HepG2 (cell line): ENCODE results near the gene KRT7.

Experiments
- EZH2 ChIP-seq: conservative IDR thresholded peaks from 2 replicates; pipeline ENCODE4 v1.6.1; 2012; ENCODE audit warnings: mild to moderate bottlenecking, low read depth, low read length, moderate library complexity
- GABPB1 ChIP-seq: IDR thresholded peaks from 2 replicates; pipeline ENCODE4 v1.6.1; 2016; ENCODE audit warnings: mild to moderate bottlenecking, missing genetic modification reagents, moderate library complexity, missing compliant biosample characterization
- JUNB ChIP-seq: sonication (generic); formaldehyde crosslinking; IDR thresholded peaks from 2 replicates; pipeline ENCODE4 v1.8.0; 2022; ENCODE audit warnings: missing genetic modification reagents, mild to moderate bottlenecking, borderline replicate concordance
- KLF16 ChIP-seq, 2 experiments: sonication (generic) in 1 of 2; formaldehyde crosslinking in 1 of 2; IDR thresholded peaks; 2 replicates each; pipeline versions ENCODE4 v1.6.1 to v1.8.0; 2016 to 2023; ENCODE audit warnings: missing genetic modification reagents in 2 of 2, missing compliant biosample characterization in 1 of 2
- MAF1 ChIP-seq: sonication (generic); formaldehyde crosslinking; IDR thresholded peaks from 2 replicates; pipeline ENCODE4 v1.5.0; 2020; ENCODE audit warnings: missing genetic modification reagents, borderline replicate concordance
- POLR2A ChIP-seq, 2 experiments: IDR thresholded peaks; 2 replicates each; pipeline ENCODE4 v1.6.1; 2011; ENCODE audit warnings: low read depth in 2 of 2, low read length in 2 of 2, mild to moderate bottlenecking in 1 of 2, moderate library complexity in 1 of 2; ENCODE audit not compliant: insufficient read depth in 1 of 2
- REST ChIP-seq, 2 experiments: IDR thresholded peaks; 2 replicates each; pipeline ENCODE4 v1.6.1; 2011 to 2012; ENCODE audit warnings: low read length in 2 of 2, borderline replicate concordance in 1 of 2, low read depth in 1 of 2, mild to moderate bottlenecking in 1 of 2, moderate library complexity in 1 of 2
- SMAD9 ChIP-seq: sonication (generic); formaldehyde crosslinking; IDR thresholded peaks from 2 replicates; pipeline ENCODE4 v1.5.1; 2020; ENCODE audit warnings: mild to moderate bottlenecking, missing genetic modification reagents
- SMARCC2 ChIP-seq: fragments of 450-650 bp; IDR thresholded peaks from 2 replicates; pipeline ENCODE4 v1.6.1; 2017; ENCODE audit warnings: antibody characterized with exemption, mild to moderate bottlenecking
- U2AF2 ChIP-seq: fragments of 200-400 bp; formaldehyde crosslinking; IDR thresholded peaks from 2 replicates; pipeline ENCODE4 v1.6.1; 2017; ENCODE audit warnings: low read depth, mild to moderate bottlenecking, low read length
- ZBTB33 ChIP-seq: sonication (generic); formaldehyde crosslinking; IDR thresholded peaks from 2 replicates; pipeline ENCODE4 v1.4.0; 2020; ENCODE audit warnings: missing genetic modification reagents
- TF ChIP-seq, protein P1 (sequence below): sonication (generic); formaldehyde crosslinking; IDR thresholded peaks from 2 replicates; pipeline ENCODE4 v1.8.1; 2022; ENCODE audit warnings: mild to moderate bottlenecking, missing genetic modification reagents
- TF ChIP-seq, protein P2 (sequence below): sonication (generic); formaldehyde crosslinking; IDR thresholded peaks from 2 replicates; pipeline ENCODE4 v1.5.0; 2020; ENCODE audit warnings: mild to moderate bottlenecking, missing genetic modification reagents, moderate library complexity

GRCh38 chr12:52226446-52226845 lies 6.6 kb upstream of the KRT7 start:
- no peak for TF ChIP-seq MAF1 (CRISPR knock-in tag)
- TF ChIP-seq SMARCC2, result no peak
- TF ChIP-seq, protein P1, sequence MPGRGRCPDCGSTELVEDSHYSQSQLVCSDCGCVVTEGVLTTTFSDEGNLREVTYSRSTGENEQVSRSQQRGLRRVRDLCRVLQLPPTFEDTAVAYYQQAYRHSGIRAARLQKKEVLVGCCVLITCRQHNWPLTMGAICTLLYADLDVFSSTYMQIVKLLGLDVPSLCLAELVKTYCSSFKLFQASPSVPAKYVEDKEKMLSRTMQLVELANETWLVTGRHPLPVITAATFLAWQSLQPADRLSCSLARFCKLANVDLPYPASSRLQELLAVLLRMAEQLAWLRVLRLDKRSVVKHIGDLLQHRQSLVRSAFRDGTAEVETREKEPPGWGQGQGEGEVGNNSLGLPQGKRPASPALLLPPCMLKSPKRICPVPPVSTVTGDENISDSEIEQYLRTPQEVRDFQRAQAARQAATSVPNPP, result no peak
- TF ChIP-seq KLF16 (CRISPR knock-in tag; IDR thresholded peaks at IDR 0.05), result no peak
- no peak for TF ChIP-seq SMAD9 (CRISPR knock-in tag)
- no peak for TF ChIP-seq U2AF2
- TF ChIP-seq, protein P2, sequence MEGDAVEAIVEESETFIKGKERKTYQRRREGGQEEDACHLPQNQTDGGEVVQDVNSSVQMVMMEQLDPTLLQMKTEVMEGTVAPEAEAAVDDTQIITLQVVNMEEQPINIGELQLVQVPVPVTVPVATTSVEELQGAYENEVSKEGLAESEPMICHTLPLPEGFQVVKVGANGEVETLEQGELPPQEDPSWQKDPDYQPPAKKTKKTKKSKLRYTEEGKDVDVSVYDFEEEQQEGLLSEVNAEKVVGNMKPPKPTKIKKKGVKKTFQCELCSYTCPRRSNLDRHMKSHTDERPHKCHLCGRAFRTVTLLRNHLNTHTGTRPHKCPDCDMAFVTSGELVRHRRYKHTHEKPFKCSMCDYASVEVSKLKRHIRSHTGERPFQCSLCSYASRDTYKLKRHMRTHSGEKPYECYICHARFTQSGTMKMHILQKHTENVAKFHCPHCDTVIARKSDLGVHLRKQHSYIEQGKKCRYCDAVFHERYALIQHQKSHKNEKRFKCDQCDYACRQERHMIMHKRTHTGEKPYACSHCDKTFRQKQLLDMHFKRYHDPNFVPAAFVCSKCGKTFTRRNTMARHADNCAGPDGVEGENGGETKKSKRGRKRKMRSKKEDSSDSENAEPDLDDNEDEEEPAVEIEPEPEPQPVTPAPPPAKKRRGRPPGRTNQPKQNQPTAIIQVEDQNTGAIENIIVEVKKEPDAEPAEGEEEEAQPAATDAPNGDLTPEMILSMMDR (CRISPR knock-in tag), result no peak
- no peak for TF ChIP-seq POLR2A (IDR thresholded peaks at IDR 0.05; ENCODE audit: insufficient read depth in 1 of 2, low read depth in 2 of 2, low read length in 2 of 2)
- no peak for TF ChIP-seq JUNB (CRISPR knock-in tag)
- no peak for TF ChIP-seq EZH2
- no peak for TF ChIP-seq REST (IDR thresholded peaks at IDR 0.05; ENCODE audit: borderline replicate concordance in 1 of 2, low read depth in 1 of 2, low read length in 2 of 2)
- no peak for TF ChIP-seq ZBTB33
- TF ChIP-seq GABPB1 (CRISPR knock-in tag), result no peak
